Medulla oblongata (tissue), 1 donor: ENCODE data around the gene RABGAP1.

Experiments used
- DNase-seq: peaks from one replicate; pipeline ENCODE4 v3.0.0-alpha.2; 2015; ENCODE audit errors: extremely low spot score

RABGAP1 gene

DNA sequence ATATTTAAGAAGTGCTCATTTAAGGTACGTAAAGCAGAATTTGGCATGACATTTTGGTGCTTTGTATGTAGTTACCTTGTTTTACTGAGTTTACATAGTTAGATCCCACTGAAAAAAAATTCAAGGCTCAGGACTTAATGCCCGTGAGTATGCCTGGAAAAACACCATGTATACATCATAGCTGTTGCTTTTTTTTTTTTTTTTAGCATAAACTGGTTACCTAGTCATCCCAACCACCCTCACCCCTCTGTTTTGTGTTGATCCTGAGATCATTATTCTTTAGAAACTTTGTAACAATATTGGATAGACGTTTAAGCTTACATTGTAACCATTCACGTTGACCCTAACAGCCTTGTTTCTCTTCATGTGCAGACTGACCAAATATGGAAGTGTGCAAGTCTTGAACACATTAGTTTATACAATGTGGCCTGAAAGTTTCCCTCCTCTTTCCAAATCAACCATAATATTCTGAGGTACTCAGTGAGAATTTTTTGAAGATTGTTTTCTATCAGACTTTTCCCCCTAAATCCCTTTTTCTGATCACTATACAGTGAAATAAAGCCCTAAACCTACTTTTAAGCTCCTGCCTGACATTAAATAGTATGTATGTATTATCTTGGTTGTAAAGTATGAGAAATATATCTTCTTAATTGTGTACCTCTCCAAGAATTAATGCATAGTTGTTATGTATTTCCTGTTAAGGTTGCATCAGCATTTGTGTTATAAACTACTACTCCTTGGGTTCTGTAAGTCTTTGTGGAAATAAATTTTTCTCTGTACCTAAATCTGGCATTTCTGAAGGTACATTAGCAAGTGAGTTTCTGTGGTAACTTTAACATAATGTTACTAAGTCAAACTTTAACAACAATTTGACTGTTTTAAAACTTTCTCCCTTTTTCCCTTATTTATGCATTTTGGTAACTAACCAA, 4.4 kb downstream of the RABGAP1 start:
- DNase-seq = no peak

DNA sequence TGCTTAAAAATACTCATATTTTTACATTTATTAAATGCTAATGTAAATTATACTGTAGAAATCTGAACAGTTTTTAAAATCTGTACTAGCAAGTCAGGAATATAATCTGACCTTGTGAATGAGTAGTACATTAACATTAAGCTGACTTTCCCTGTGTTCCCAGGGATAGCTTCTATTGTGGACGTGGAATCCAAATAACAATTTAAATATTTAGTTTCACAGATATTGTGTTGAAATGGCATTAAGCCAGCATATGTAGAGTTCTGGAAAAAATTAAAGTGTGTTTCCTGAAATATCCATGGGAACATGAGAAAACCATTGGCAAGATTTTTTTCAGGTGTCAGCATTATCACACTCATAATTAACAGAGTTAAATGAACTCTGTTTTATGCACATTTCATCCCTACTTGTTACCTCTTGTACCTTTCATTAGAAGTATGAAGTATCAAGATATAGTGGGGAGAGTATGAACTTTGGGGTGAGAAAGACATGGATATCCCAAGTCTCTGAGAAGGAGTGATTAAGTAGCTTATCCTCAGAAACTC, 5.7 kb downstream of the RABGAP1 start:
- DNase-seq = no peak

DNA sequence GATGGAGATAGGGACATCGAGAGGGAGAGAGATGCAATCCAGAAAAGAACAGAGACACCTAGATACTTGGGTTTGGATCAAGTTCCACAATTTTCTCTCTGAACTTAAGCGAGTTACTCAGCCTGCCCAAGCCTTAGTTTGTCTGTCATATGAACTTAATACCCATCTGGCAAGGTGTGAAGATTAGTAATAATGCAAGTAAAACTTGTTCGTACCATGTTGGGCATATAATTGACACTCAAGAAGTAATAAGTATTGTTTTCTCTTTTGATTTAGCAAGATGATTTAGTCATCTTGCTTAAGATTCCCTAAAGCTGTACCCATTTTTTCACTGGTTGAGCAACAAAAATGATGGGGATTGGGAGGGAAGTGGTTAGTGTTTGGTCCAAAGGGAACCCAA, 7.5 kb downstream of the RABGAP1 start:
- no peak for DNase-seq

DNA sequence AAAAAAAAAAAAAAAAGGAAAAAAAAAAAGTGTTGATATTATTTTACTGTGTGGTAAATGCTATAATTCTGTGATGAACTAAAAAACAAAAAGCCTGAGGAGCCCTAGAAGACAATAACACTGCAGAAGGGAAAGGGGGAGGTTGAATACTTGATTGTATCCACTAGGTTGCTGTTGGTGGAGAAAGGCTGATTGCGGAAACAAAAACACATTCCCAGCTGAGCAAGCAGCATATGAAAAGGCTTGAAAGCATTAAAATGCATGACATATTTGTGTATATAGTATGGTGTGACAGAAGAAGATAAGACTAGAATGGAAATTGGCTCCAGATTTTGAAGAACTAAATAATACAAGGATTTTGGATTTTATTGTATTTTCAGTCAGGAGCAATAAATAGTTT, 8.9 kb downstream of the RABGAP1 start:
- DNase-seq = peak; percentile 44

DNA sequence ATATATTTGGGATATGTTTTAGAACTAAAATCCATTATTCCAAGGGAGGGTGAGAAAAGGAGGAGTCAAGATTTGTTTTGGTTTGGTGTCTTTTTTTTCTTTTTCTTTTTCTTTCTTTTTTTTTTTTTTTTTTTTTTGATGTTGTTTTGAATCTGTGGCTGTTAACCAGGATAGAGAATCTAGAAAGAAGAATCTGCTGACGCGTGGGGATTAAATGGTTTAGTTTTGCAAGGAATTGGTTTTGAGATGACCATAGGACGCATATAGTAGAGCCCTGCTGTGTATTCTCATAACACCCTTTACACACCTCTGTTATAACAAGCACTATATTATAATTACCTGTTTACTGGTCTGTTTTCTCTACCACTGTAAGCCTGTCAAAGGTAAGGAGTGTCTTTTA, 9.4 kb downstream of the RABGAP1 start:
- DNase-seq = no peak

DNA sequence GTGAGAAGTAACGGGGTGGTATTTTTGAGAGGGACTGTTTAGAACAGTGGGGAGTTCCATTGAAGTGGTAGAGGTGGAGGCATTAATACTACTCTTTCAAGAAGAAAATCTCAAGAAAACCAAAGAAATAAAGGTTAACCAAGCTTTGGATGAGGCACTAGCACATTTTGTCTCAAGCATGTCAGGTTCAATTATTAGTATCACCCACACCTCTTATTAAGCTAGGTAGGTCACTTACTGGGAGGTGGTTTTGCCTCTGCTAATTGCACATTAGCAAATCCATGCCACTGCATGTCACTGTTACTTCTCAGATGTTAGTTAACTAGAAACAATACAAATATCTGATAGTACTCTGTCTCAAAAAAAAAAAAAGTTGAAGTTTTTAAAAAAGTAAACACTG, 10.2 kb downstream of the RABGAP1 start:
- DNase-seq = no peak

DNA sequence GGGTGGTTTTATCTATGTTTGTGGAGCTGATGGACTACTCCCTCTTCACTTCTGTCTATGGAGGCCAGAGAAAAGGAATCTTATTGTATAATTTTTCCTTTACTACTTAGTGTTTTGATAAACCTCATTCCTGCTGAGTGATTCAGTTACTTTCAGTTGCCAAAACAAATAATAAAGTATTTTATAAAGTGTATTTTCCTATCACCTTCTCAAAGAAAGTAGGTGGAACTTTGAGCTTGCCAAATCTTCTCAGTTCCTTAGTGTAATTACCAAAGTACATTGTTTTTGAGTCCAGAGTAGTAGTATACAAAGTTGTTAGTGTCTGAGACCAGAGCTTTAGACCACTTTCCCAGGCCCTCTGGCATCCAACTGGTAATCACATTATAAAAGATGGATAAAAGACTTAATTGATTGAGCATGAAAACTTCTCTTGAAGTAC, 13.5 kb downstream of the RABGAP1 start:
- DNase-seq = no peak

DNA sequence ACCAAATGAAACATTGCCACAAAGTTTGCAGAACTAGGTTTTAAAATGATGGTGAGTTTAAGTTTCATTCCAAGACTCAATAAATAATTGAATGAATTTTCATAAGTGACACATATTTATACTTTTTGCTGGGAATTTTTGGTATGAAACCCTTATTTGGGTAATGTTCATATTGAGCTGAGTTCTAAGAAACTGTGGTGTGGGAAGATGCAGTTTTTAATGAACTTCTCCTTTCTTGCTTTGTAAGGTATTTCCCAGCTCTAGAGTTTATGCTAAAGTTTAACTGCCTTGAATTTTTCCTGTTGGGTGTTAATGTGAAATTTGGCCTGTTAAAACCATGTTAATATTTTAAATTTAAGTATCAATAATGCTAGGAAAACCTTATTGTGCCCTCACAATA, 15.1 kb downstream of the RABGAP1 start:
- no peak for DNase-seq

DNA sequence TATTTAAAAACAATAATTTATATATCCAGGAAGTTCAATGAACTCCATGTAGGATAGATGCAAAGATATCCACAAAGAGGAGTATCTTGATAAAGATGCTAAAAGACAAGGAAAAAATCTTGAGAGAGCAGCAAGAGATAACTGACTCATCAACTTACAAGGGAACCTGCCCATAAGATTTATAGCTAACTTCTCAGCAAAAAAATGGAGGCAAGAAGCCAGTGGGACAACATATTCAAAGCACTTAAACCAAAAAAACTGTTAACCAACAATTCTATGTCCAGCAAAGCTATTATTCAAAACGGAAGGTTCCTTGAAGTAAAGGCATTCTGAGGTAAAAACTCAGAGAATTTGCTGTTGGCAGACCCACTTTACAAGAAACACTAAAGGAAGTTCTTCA, 20.3 kb downstream of the RABGAP1 start:
- DNase-seq = no peak

DNA sequence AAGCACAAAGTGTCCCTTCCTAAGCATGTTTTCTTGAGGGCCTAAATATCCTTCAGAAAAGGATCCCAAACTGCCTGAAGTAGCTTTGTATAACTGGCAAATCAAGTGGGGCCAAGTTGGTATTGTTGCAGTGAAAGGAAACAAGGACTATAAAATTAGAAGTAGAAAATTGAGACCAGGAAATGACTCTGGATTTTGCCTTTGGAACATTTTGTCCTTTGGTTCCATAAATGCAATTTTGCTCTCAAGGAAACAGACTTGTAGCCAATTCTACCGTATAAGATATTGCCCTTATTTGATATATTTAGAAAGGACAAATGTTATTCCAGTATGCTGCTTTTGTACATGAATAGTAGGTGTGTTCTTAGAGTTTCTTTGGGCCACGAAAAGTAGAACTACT, 34.4 kb downstream of the RABGAP1 start:
- no peak for DNase-seq

DNA sequence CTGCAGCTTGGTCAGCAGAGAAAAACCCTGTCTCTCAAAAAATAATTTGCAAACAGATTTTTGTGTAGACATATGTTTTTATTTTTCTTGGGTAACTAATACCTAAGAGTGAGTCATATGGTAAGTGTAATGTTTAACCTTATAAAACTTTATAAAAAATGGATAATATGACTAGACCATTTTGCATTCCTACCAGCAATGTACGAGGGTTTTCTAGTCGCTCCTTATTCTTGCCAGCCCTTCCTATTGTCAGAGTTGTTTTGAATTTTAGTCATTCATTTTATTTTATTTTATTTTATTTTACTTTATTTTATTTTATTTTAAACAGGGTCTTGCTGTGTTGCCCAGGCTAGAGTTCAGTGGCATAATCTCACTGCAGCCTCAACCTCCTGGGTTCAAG, 37.8 kb downstream of the RABGAP1 start:
- DNase-seq = no peak

DNA sequence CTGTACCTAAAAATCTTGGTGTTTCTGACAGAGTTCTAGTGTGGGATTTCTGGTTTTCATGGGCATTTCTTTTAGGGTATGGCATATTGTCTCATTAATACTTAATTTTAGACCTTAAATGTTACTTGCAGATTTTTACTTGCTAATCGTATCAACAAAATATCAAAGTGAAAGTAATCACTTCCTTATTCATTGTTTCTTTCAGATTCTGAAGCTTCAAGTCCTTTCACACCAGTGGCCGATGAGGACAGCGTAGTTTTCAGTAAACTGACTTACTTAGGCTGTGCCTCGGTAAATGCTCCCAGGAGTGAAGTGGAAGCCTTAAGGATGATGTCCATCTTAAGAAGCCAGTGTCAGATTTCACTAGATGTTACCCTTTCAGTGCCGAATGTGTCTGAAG, 45.2 kb downstream of the RABGAP1 start:
- no peak for DNase-seq

DNA sequence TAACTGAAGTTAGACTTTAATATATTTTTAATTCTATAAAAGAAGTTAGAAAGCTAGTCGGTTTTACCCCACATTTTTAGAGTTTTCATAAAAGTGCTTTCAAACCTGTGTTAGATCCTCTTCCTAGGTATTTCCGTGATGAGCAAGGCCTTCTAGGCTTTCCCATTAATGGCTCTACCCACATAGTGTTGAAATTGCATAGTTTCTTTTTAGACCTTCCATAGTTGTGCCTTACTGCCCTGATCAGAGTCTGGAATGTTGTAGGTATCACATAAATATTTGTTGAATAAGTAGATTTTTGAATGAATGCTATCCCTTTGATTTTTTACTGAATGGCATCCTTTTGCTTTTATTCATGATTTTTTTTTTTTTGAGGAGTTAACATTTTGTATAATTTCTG, 47.3 kb downstream of the RABGAP1 start:
- no peak for DNase-seq

DNA sequence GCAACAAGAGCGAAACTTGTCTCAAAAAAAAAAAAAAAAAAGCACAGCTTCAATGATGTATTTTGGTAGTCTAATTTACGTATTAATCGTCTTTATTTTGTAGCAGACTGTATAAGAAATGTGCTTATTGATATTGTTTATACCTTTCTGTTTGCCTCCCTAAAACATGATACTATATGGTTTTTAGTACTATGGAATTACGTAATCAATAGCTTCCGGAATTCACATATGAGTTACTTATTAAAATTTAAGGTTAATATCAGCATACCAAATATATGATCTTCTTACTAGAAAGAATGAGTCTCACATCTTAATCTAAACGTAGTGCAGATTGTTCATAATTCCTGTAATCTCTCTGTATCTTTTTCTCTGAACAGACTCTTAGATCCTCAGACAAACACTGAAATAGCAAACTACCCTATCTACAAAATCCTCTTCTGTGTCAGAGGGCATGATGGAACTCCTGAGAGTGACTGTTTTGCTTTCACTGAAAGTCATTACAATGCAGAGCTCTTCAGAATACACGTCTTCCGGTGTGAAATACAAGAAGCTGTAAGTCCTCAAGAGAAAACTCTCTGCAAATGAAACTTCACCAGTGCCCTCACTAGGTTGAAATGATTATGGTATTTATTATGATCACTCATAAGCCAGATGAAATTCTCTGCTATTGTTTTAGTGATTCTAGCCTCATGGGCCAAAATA, 48.3 kb downstream of the RABGAP1 start:
- DNase-seq = no peak

DNA sequence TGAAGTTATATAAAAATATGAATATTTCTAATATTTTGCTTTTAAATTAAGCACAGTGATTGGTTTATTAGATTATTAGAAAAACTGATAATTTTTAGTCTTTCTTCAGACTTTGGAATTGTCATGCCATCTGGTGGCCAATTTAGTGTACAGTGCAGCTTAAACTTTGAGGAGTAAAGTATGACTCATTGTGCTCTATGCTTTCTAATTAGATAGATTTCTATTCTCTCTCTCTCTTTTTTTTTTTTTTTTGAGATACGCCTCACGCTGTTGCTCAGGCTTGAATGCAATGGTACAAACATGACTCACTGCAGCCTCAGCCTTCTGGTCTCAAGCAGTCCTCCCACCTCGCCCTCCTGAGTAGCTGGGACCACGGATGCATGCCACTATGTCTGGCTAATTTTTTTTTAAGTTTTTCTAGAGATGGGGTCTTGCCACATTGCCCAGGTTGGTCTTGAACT, 50.6 kb downstream of the RABGAP1 start:
- peak; percentile 46 for DNase-seq

DNA sequence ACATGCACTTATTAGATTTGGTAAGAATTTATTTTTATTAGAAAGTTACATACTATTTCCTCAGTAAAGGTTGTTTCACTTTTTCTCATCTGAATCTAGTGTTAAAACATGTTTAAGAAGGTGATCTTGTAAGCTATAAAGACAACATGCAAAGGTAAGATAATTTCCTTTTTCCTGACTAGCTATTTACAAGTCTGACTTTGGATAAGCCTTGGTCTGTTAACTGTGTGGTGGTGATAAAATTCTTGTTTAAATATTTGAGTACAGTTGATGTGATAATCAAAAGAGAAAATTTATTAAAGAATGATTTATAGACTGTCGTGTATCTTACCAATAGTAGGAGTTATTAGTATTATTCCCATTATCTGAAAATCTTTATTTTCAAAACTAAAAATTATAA, 55.8 kb downstream of the RABGAP1 start:
- no peak for DNase-seq

DNA sequence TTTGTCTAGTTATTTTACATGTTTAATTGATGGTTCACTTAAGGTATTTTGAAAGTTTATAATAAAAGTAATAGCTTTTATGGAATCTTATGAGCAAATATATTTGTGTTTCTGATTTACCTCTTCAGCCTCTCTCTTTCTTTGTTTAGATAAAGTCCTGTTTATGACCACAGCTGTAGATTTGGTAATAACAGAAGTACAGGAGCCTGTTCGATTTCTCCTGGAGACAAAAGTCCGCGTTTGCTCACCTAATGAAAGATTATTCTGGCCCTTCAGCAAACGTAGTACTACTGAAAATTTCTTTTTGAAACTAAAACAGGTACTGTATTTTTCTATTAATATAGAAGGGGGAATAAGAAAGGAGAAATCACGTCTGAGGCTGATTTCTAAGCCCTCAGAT, 57.6 kb downstream of the RABGAP1 start:
- no peak for DNase-seq

DNA sequence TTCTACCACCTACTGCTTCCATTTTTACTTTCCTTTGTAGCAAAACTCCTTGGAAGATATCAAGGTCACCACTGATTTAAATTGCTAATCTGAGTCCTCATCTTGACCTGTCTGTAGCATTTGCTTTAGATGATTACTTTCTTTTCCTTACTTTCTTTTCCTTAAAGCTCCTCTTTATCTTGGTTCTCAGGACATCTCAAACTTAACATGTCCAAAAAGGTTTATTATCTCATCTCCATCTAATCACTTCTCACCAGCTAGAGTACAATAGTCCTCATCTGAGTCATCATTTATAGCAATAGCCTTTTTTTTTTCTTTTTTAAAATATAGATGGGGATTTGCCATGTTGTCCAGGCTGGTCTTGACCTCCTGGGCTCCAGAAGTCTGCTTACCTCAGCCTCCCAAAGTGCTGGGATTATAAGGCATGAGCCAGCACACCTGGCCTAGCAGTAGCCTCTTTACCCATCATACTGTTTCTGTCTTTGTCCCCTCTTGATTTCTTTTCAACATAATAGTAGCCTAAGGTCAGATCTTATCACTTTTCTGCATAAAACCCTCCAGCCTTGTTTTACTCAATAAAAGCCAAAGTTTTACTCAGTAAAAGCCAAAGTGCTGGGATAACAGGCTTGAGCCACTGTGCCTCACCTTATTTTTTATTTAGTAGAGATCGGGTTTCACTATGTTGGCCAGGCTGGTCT, 59.7 kb downstream of the RABGAP1 start:
- DNase-seq = no peak

DNA sequence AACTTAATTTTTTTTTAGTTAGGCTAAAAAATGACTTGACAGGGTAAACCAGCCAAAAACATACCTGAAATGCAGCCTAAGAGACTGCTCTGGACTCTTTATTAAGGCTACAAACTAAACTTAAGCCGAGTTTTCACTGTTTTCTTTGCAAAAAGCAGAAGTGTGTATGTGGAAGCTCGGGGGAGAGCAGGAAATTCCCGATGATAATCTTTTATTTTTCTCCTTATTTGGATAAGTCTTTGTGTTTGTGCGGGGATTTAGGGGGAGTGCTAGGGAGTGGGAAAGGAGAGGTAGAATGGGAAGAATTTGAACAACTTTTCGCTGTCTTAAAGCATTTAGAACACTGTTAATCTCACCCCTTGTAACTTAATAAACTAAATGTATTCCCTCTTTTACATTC, 61.9 kb downstream of the RABGAP1 start:
- no peak for DNase-seq

DNA sequence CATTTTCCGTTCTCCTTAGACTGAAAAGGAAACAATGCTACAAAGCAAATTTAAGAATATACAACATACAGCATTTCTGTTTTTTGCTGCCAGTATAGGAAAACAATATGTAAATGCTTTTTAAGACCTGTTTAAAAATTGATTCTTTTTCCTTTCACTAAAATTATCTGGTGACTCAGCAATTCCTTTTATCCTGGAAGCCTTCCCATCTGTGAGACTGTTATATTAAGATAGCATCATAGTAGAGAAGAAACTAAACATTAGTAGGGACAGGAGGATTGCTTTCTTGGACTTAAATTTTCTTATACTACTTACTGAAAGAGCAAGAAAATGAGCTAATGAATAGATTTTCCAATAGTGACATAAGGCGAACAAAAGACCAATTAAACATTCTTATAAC, 62.6 kb downstream of the RABGAP1 start:
- DNase-seq = no peak

DNA sequence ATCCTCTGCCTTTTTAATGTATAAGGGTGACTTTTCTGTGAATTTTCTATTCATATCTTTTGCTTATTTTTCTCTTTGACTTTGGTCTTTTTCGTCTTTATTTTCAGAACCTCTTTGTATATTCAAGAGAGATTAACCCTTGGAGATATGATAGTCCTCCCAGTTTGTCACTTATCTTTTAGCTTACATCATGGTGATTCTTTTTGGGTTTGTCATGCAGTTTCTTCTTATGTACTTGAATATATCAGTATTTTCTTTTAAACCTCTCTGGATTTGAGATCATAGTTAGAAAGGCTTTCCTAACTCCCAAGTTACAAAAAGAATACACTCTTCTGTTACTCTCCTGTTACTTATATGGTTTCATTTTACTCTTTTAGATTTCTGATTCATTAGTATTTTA, 65.1 kb downstream of the RABGAP1 start:
- no peak for DNase-seq

DNA sequence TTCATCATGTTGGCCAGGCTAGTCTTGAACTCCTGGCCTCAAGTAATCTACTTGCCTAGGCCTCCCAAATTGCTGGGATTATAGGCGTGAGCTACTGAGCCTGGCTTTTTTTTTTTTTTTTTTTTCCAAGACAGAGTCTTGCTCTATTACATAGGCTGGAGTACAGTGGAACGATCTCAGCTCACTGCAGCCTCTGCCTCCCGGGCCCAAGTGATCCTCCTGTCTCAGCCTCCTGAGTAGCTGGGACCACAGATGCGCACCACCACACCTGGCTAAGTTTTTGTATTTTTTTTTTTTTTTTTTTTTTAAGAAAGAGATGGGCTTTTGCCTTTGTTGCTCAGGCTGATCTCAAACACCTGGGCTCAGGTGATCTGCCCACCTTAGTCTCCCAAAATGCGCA, 66.4 kb downstream of the RABGAP1 start:
- DNase-seq = no peak
